ENCODE results near the gene PTPN14.
A peak's percentile ranks its signal among the peaks of the same experiment; 100 is the strongest.

Gene PTPN14

GRCh38 chr1:214563881-214564280 lies 12.5 kb upstream of the PTPN14 start:
- H3K4me3 ChIP-seq (ENCODE audit: low read depth, low read length) = no peak overlapping the region
- TF ChIP-seq MAX (IDR thresholded peaks at IDR 0.05; ENCODE audit: low read depth, low read length) (no peak), CTCF (IDR thresholded peaks at IDR 0.05; ENCODE audit: low read depth, low read length) (no peak)
- peak; percentile 54 for DNase-seq (ENCODE audit: low read depth)

- peak; percentile 74 for DNase-seq (ENCODE audit: low read depth)
- TF ChIP-seq MYC (IDR thresholded peaks at IDR 0.05; ENCODE audit: low read depth, low read length) (no peak), MAX (IDR thresholded peaks at IDR 0.05; ENCODE audit: low read depth, low read length) (no peak), CTCF (IDR thresholded peaks at IDR 0.05; ENCODE audit: low read depth, low read length) (no peak), POLR2A (IDR thresholded peaks at IDR 0.05; ENCODE audit: extremely low read depth, insufficient read length) (no peak)
- no peak overlapping the region for H3K4me3 ChIP-seq (ENCODE audit: low read depth, low read length)
These were observed 6.7 kb upstream of the PTPN14 start for GRCh38 chr1:214557952-214558735.

- no peak for DNase-seq (ENCODE audit: low read depth)
- no peak overlapping the region for H3K4me3 ChIP-seq (ENCODE audit: low read depth, low read length)
- TF ChIP-seq CTCF (IDR thresholded peaks at IDR 0.05; ENCODE audit: low read depth, low read length) = no peak
- no peak for TF ChIP-seq POLR2A (IDR thresholded peaks at IDR 0.05; ENCODE audit: extremely low read depth, insufficient read length)
- no peak for TF ChIP-seq MAX (IDR thresholded peaks at IDR 0.05; ENCODE audit: low read depth, low read length)
- TF ChIP-seq MYC (IDR thresholded peaks at IDR 0.05; ENCODE audit: low read depth, low read length) = no peak
These were observed 1.8 kb upstream of the PTPN14 start for GRCh38 chr1:214553142-214553710.

- DNase-seq (ENCODE audit: low read depth) = no peak
- H3K4me3 ChIP-seq (ENCODE audit: low read depth, low read length) = peak overlapping the region; percentile 52
These were observed 789 bp upstream of the PTPN14 start for GRCh38 chr1:214552174-214552608.

GRCh38 chr1:214550857-214551435 lies 456 bp downstream of the PTPN14 start:
- no peak for TF ChIP-seq CTCF (IDR thresholded peaks at IDR 0.05; ENCODE audit: low read depth, low read length)
- no peak for TF ChIP-seq MAX (IDR thresholded peaks at IDR 0.05; ENCODE audit: low read depth, low read length)
- TF ChIP-seq MYC (IDR thresholded peaks at IDR 0.05; ENCODE audit: low read depth, low read length) = no peak
- H3K4me3 ChIP-seq (ENCODE audit: low read depth, low read length) = peak overlapping the region; percentile 44
- no peak for DNase-seq (ENCODE audit: low read depth)

More at GRCh38 chr1:214552174-214552608, 789 bp upstream of the PTPN14 start:
- no peak for TF ChIP-seq MAX (IDR thresholded peaks at IDR 0.05; ENCODE audit: low read depth, low read length)
- TF ChIP-seq POLR2A (IDR thresholded peaks at IDR 0.05; ENCODE audit: extremely low read depth, insufficient read length) = no peak
- no peak for TF ChIP-seq CTCF (IDR thresholded peaks at IDR 0.05; ENCODE audit: low read depth, low read length)
- TF ChIP-seq MYC (IDR thresholded peaks at IDR 0.05; ENCODE audit: low read depth, low read length) = no peak

Measured in NB4 (cell line).